Neuron (in vitro differentiated cells): ENCODE measurements around the gene TBXAS1.

ENCODE experiments used
- H2AFZ ChIP-seq: one replicate; pipeline ENCODE4 v1.6.1; 2013; ENCODE audit warnings: low read depth, mild to moderate bottlenecking, inconsistent platforms, low read length, moderate library complexity
- H3K27me3 ChIP-seq: one replicate; pipeline ENCODE4 v1.6.1; 2013; ENCODE audit warnings: low read length; ENCODE audit not compliant: insufficient read depth
- H3K36me3 ChIP-seq: one replicate; pipeline ENCODE4 v1.6.1; 2013; ENCODE audit warnings: low read length; ENCODE audit not compliant: insufficient read depth
- H3K4me1 ChIP-seq: one replicate; pipeline ENCODE4 v1.6.1; 2013; ENCODE audit warnings: low read length; ENCODE audit not compliant: insufficient read depth
- H3K4me3 ChIP-seq: 2 replicates; pipeline ENCODE4 v1.5.1; 2013; ENCODE audit warnings: mild to moderate bottlenecking, low read length, moderate library complexity
- H3K9me3 ChIP-seq: one replicate; pipeline ENCODE4 v1.6.1; 2013; ENCODE audit warnings: low read length

The TBXAS1 gene

GRCh38 chr7:139889186-139889871 lies 60.3 kb downstream of the TBXAS1 start:
- Histone ChIP-seq H3K27me3 (no peaks in the 10 kb centered on the region), H3K4me1 (no peaks in the 10 kb centered on the region), H2AFZ (no peak overlapping the region), H3K36me3 (no peaks in the 10 kb centered on the region), H3K9me3 (no peaks in the 10 kb centered on the region), H3K4me3 (no peak overlapping the region)

DNA sequence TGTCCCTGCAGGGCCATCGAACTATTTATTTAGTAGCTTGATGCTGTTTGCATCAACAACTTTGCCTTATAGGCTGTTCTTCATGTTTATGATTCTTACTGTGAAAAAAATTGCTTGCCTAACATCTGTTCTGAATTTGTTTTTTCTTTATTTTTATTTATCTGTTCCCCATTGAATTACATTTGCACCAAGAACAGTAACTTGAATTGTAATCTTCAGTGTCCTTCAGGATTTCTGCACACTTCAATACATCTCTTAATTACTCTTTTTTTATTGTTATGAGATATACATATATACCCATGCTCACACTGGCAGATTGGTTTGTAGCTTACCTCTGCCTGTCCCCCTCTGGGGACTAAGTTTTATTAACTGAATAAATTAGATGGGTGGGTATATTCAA lies 64.4 kb downstream of the TBXAS1 start:
- Histone ChIP-seq H3K27me3 (no peaks in the 10 kb centered on the region), H3K36me3 (no peaks in the 10 kb centered on the region), H3K9me3 (no peaks in the 10 kb centered on the region), H3K4me1 (no peaks in the 10 kb centered on the region), H2AFZ (no peak overlapping the region), H3K4me3 (no peak overlapping the region)

DNA sequence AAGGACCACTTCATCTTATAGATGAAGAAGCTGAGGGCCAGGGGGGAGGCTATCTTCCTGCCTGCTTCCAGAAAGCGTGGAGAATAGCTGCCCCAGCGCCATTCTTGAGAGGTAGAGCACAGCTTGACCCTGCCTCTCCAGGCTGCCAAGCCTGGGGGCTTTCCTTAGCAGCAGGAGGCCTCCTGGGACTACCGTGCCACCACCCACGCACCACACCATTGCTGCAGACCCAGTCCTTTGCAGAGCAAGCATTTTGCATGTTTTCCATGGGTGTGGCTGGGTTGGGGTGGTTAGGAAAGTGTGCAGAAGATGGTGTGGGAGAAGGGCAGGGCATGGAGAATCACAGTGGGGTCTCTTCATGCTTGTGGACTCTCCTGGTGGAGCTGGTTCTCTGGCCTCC lies 64.9 kb downstream of the TBXAS1 start:
- no peaks in the 10 kb centered on the region for H3K9me3 ChIP-seq
- no peaks in the 10 kb centered on the region for H3K4me1 ChIP-seq
- no peak overlapping the region for H3K4me3 ChIP-seq
- H3K36me3 ChIP-seq: no peaks in the 10 kb centered on the region
- H2AFZ ChIP-seq: no peak overlapping the region
- no peaks in the 10 kb centered on the region for H3K27me3 ChIP-seq

DNA sequence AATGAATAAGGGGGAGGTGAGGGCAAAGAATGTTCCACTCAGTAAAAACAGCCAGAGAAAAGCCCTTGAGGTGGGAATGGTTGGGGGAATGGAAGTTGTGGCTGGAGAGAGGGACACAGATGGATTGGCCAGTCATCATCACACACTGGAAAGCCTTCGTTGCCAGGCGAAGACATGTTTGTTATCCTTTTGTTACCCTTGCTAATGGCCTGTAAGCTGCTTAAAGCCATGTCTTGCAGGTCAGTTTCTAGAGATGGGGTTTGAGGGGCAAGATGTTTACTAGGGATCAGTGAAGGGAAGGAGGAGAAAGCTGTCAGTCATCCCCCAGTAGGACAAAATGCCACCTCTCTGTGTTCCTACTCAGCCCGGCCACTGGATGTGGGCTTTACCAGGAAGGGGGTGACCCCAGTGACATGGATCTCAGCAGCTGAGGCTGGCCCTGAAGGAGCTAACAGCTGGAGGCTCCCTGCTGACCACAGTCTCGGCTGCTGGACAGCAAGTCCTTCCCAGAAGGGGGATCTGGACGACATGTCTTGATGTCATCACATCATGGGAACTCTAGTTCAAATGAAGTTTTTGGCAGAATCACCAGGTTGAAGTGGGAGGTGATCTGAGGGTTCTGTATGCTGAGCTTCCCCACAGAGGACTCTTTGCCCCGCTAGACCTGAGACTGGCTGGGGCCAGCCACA lies 66.2 kb downstream of the TBXAS1 start:
- Histone ChIP-seq H2AFZ (no peak overlapping the region), H3K9me3 (no peaks in the 10 kb centered on the region), H3K36me3 (no peaks in the 10 kb centered on the region), H3K4me3 (no peak overlapping the region), H3K4me1 (no peaks in the 10 kb centered on the region), H3K27me3 (no peaks in the 10 kb centered on the region)

DNA sequence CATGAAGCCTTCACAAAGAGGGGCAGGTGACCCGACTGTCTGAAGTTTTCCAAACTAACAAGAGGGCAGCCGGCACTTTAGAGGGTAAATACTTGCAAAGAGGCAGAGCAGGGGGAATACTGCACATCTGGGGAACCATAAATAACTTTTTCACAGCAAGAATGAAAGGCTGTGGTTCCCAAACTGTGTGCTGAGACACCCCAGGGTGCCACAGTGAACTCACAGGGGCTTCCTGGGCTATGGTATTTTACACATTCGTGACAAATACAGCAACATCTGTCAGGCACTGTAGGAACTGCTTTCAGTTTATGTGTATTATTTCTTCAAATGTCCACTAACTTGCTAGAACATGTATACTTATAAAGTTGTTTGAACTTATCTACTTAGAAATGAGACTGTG lies 67.2 kb downstream of the TBXAS1 start:
- Histone ChIP-seq H3K36me3 (no peaks in the 10 kb centered on the region), H2AFZ (no peak overlapping the region), H3K9me3 (no peaks in the 10 kb centered on the region), H3K27me3 (no peaks in the 10 kb centered on the region), H3K4me1 (no peaks in the 10 kb centered on the region), H3K4me3 (no peak overlapping the region)

GRCh38 chr7:139896831-139897230 lies 67.8 kb downstream of the TBXAS1 start:
- Histone ChIP-seq H3K4me3 (no peak overlapping the region), H3K9me3 (no peaks in the 10 kb centered on the region)

GRCh38 chr7:139897422-139898090 lies 68.5 kb downstream of the TBXAS1 start:
- no peaks in the 10 kb centered on the region for H3K9me3 ChIP-seq
- no peaks in the 10 kb centered on the region for H3K36me3 ChIP-seq
- no peaks in the 10 kb centered on the region for H3K4me1 ChIP-seq
- no peak overlapping the region for H2AFZ ChIP-seq
- no peaks in the 10 kb centered on the region for H3K27me3 ChIP-seq
- H3K4me3 ChIP-seq: no peak overlapping the region

More at GRCh38 chr7:139896831-139897230, 67.8 kb downstream of the TBXAS1 start:
- H3K27me3 ChIP-seq: no peaks in the 10 kb centered on the region
- H3K4me1 ChIP-seq: no peaks in the 10 kb centered on the region
- H2AFZ ChIP-seq: no peak overlapping the region
- H3K36me3 ChIP-seq: no peaks in the 10 kb centered on the region

- Histone ChIP-seq H3K27me3 (no peaks in the 10 kb centered on the region), H3K4me3 (no peak overlapping the region), H3K9me3 (no peaks in the 10 kb centered on the region), H3K4me1 (no peaks in the 10 kb centered on the region), H3K36me3 (no peaks in the 10 kb centered on the region), H2AFZ (no peak overlapping the region)
Observed at GRCh38 chr7:139898483-139898882, 69.4 kb downstream of the TBXAS1 start.

DNA sequence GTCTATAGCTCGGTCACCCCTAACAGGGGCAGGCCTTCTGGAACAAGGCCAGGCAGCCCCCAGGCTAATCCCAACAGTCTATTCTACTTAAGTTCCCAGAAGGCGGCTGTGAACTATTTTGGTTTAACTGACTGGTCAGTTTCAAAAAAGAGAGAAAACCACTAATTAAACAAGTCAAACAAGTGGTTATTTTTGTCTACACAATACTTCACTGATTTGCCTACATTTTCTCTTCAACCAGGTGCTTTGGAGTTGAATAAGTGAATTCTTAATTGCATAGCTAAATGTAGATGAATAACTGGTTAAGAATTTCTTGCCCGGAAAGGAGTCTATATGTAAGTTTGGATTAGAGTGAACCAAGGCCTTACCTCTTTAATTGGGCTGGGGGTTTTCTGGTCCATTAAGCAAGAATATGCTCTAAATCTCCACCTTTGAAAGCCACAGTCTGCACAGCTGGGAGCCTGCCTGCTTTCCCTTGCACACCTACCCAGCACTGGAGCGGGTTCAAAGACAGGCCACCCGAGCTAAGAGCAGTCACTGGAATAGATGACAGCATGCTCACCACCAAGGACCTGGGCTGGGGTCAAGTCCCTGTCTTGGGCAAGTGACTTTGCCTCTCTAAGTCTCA lies 70.4 kb downstream of the TBXAS1 start:
- no peak overlapping the region for H2AFZ ChIP-seq

GRCh38 chr7:139900326-139900725 lies 71.3 kb downstream of the TBXAS1 start:
- H3K9me3 ChIP-seq: no peaks in the 10 kb centered on the region
- H3K36me3 ChIP-seq: no peaks in the 10 kb centered on the region
- H3K27me3 ChIP-seq: no peaks in the 10 kb centered on the region
- H3K4me1 ChIP-seq: no peaks in the 10 kb centered on the region
- H3K4me3 ChIP-seq: no peak overlapping the region
- H2AFZ ChIP-seq: no peak overlapping the region

More for the DNA sequence above, 70.4 kb downstream of the TBXAS1 start:
- H3K36me3 ChIP-seq: no peaks in the 10 kb centered on the region
- H3K9me3 ChIP-seq: no peaks in the 10 kb centered on the region
- no peak overlapping the region for H3K4me3 ChIP-seq
- no peaks in the 10 kb centered on the region for H3K4me1 ChIP-seq
- no peaks in the 10 kb centered on the region for H3K27me3 ChIP-seq

DNA sequence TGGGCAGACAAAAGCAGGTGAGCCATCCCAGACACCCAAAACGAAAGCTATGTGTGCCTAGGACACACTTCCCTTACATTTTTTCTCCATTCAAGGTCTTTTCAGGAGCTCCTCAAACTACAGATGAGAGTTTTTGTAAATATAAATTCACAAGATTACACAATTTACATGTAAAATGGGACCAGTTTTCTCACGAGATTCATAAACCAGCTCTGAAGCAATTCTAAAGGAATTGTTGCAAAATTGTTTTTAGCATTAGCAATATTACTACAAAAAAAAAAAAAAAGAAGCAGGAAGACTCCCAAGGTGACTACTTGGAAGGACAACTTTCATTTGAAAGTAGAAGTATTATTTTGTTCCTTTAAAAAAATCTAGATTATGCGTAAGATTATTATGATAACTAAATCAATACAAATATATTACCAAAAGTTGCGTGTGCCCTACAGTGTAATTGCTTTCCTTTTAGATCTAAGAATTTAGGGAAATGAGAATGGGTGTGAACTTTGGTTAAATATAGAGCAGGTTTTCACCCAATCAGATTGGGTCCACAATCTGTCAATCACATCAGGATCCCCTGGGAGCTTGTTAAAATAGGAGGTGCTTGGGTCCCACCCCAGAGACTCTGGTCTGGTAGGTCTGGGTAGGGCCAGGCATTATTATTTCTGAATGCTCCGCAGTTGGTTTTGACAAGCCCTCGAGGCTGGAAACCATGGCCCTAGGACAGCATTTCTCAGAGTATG lies 72.2 kb downstream of the TBXAS1 start:
- no peak overlapping the region for H3K4me3 ChIP-seq
- H3K36me3 ChIP-seq: no peaks in the 10 kb centered on the region
- H3K9me3 ChIP-seq: no peaks in the 10 kb centered on the region
- no peaks in the 10 kb centered on the region for H3K4me1 ChIP-seq
- no peaks in the 10 kb centered on the region for H3K27me3 ChIP-seq
- no peak overlapping the region for H2AFZ ChIP-seq

GRCh38 chr7:139901901-139902300 lies 72.8 kb downstream of the TBXAS1 start:
- no peaks in the 10 kb centered on the region for H3K4me1 ChIP-seq
- H3K9me3 ChIP-seq: no peaks in the 10 kb centered on the region

More at GRCh38 chr7:139901901-139902300, 72.8 kb downstream of the TBXAS1 start:
- H3K36me3 ChIP-seq: no peaks in the 10 kb centered on the region
- H3K4me3 ChIP-seq: no peak overlapping the region
- H3K27me3 ChIP-seq: no peaks in the 10 kb centered on the region
- H2AFZ ChIP-seq: no peak overlapping the region
